NCI-H1436 treated with DMSO at 0.1 percent for 48 hours (cell line): Measurements from ENCODE around the gene ATP5F1A.
"Not testable (repeated sequence)": the region's sequence is repeated elsewhere in the genome, so short reads cannot be mapped to it uniquely, and the experiment has no call there.

Experiments
- DNase-seq: peaks from one replicate; lab custom pipeline; 2025; lab: John Stamatoyannopoulos, UW

Gene ATP5F1A

GRCh38 chr18:46097801-46098615 is at the start of gene ATP5F1A:
Gene ATP5F1A (minus strand): TSS chr18:46098296. CDS start chr18:46098231, 65 bp downstream.
- DNase-seq, result no peak

GRCh38 chr18:46141199-46141598 is 43.1 kb upstream of the ATP5F1A start:
- DNase-seq, result no peak

GRCh38 chr18:46140173-46140572 is 42.1 kb upstream of the ATP5F1A start:
- no peak for DNase-seq

GRCh38 chr18:46134920-46135675 is 37.0 kb upstream of the ATP5F1A start:
- no peak for DNase-seq

- DNase-seq, result no peak
These were observed 35.4 kb upstream of the ATP5F1A start for GRCh38 chr18:46133534-46133933.

GRCh38 chr18:46130549-46130948 is 32.5 kb upstream of the ATP5F1A start:
- not testable (repeated sequence) for DNase-seq

GRCh38 chr18:46130061-46130460 is 32.0 kb upstream of the ATP5F1A start:
- no peak for DNase-seq

GRCh38 chr18:46126625-46127024 is 28.5 kb upstream of the ATP5F1A start:
- DNase-seq, result not testable (repeated sequence)

GRCh38 chr18:46113751-46114150 is 15.7 kb upstream of the ATP5F1A start:
- no peak for DNase-seq

GRCh38 chr18:46110406-46110805 is 12.3 kb upstream of the ATP5F1A start:
- DNase-seq, result no peak

GRCh38 chr18:46109386-46109785 is 11.3 kb upstream of the ATP5F1A start:
- DNase-seq, result no peak

- DNase-seq, result peak; percentile 51
These were observed 6.2 kb upstream of the ATP5F1A start, which contains the start of gene HAUS1 for GRCh38 chr18:46104128-46104911. Gene HAUS1 (plus strand): TSS chr18:46104385. CDS start chr18:46104412, 27 bp downstream.

GRCh38 chr18:46099463-46099862 is 1.4 kb upstream of the ATP5F1A start:
- no peak for DNase-seq

- DNase-seq, result no peak
These were observed 479 bp upstream of the ATP5F1A start for GRCh38 chr18:46098616-46098933.

- DNase-seq, result no peak
These were observed 680 bp downstream of the ATP5F1A start for GRCh38 chr18:46097431-46097800.

- DNase-seq, result no peak
These were observed 1.3 kb downstream of the ATP5F1A start for GRCh38 chr18:46096651-46097300.

GRCh38 chr18:46095532-46095931 is 2.6 kb downstream of the ATP5F1A start:
- no peak for DNase-seq

- DNase-seq, result not testable (repeated sequence)
These were observed 9.6 kb downstream of the ATP5F1A start for GRCh38 chr18:46088501-46088900.

GRCh38 chr18:46084431-46084830 is 13.7 kb downstream of the ATP5F1A start:
- DNase-seq, result no peak

- no peak for DNase-seq
These were observed 17.9 kb downstream of the ATP5F1A start for GRCh38 chr18:46080156-46080555.

- DNase-seq, result no peak
These were observed 18.8 kb downstream of the ATP5F1A start for GRCh38 chr18:46079336-46079735.
